ENCODE results near the gene ZMIZ2.

- peak in 3 of 7 experiments; percentile 9 to 33 (median 17) for TF ChIP-seq CTCF (IDR thresholded peaks at IDR 0.05)
- no peak for TF ChIP-seq POLR2A (IDR thresholded peaks at IDR 0.05)
Measured at GRCh38 chr7:44772867-44773266, 24.2 kb downstream of the ZMIZ2 start.
